GM18870 (cell line): ENCODE data around the gene MYO1A.

Experiments used
- ATAC-seq: cut with Tn5 transposase; IDR thresholded peaks from one replicate; pipeline ENCODE4 v1.9.1; 2021; ENCODE audit warnings: moderate library complexity; ENCODE audit not compliant: unreplicated experiment

The MYO1A gene

GRCh38 chr12:57049890-57050289, at the start of gene MYO1A:
Gene MYO1A (minus strand): TSS chr12:57050129. CDS start chr12:57048323, 1,806 bp downstream.
- no peak for ATAC-seq

DNA sequence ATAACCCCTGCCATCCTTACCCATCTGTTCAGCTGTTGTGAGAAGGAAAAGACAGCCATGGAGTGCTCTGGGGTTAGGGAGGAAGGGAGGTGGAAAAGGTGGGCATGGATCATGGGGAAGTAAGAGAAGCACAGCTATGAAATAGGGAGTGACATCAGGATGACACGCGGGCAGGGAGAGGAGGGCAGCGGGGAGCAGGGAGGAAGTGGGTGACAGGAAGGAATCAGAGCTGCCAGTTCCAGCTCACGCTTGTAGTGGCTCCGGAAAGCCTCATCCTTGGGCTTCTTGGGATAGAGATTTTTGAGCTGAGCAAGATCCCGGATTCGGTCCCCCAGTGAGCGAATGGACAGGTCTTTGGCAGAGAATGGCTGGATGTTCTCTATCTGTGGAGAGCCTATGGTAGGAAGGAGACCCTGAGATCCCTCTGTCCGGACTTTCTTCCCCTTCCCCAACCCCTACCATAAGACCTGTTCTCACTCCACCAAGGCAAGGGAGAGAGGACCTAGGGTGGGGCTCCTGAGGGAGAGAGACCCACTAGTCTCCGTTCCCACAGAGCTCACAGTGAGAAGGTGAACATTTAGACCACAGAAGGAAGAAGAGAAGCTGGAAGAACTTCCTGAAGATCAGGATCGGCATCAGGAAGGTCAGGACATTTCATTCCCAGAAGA, 49.3 kb upstream of the MYO1A start:
- no peak for ATAC-seq

GRCh38 chr12:57098546-57098945, 48.6 kb upstream of the MYO1A start:
- no peak for ATAC-seq

DNA sequence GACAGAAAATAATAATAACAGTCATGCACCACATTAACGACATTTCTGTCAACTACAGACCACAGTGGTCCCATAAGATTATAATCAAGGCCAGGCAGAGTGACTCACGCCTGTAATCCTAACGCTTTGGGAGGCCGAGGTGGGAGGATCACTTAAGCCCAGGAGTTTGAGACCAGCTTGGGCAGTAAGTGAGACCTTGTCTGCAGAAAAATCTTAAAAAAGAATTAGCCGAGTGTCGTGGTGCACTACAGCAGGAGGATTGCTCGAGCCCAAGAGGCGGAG, 47.6 kb upstream of the MYO1A start:
- no peak for ATAC-seq

DNA sequence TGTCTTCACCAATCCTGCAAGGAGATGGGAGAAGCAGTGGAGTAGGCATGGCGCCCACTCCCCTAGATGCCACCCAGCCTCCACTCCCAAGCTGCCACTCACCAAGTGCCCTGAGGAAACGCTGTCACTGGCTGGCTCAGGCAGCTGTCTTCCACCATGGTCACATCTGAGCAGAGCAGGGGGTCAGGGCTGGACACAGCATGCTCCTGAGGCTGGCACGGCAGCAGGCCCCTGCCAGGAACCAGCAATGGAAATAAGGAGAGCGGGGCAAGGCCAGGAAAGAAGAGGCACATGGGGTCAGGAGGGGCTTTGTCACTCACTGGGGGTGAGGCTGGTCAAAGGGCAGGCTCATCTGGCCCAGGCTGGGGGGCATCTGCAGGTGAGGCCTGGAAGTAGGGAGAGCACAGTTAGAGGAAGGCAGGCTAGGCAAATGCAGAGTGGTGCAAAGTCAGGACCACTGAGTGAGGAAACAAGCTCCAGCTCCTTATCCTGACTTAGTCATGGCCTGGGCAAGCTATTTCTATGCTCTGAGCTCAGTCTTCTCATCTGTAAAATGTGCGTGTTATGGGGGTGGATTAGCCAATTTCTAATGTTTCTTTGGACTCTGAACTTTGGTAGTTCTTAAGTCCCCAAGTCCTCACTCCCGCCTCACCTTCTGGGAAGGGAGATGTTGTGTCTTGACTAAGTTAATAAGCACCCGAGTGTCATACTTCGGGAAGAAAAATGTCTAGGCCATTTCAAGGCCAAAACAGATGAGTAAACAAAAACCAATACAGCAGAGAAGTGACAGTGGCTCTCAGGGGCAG, 47.0 kb upstream of the MYO1A start:
- ATAC-seq = no peak

- no peak for ATAC-seq
Observed at GRCh38 chr12:57096099-57096572, 46.2 kb upstream of the MYO1A start.

DNA sequence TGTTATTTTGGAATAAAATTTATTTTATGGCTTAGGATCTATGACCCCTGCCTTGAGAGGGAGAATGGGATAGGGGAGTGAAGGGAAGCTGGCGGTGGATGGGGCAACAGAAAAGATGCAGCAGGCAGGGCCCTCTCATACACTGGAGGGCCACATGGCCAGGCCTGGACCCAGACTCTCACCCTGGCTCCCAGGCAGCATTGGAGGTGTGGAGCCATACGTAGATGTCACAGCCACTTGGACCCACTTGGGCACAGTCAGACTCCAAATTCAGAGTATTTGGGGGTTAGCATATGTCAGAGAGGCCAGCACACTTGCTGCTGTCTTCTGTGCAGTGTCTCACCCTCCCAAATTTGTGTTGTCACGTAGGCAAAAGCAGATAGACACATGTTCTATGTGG, 45.5 kb upstream of the MYO1A start:
- no peak for ATAC-seq

DNA sequence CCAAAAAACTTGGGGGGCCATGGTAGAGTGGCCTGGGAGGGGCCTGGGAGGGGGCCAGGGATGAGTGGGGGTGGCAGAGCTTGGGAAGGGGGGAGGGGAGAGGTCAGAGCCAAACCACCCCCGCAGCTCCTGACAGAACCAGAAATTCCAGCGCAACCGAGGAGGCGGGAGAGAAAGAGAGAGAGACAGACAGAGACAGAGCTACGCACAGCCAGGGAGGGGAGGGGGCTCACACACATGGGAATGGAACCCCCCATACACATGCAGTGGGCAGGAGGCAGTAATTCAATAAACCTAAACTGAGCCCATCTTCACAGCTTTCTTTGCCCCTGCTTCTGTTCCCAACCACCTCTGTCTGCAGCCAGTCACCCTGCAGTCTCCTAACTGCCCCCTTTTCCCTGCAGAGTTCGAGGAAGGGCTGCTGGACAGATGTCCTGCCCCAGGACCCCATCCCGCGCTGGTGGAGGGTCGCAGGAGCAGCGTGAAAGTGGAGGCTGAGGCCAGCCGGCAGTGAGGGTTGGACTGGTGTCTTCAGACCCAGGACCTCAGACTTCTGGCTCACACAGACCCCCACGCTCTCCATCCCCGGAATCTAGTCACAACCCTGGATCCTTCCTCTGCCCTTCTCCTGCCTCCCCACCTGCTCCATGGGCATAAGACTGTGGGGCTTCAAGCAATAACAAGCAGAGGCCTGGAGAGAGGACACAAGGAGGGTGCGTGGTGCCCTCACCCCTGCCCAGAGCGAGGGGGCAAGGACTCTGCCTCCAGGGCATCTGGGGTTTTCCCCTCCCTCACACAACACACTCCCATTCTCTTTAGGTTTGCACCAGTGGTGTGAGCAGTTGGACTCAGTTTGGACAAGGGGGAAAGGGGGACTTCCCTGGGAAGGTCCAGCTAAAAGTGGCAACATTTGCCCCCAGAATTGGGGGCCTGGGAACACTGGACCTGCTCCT, 44.6 kb upstream of the MYO1A start:
- ATAC-seq = no peak

DNA sequence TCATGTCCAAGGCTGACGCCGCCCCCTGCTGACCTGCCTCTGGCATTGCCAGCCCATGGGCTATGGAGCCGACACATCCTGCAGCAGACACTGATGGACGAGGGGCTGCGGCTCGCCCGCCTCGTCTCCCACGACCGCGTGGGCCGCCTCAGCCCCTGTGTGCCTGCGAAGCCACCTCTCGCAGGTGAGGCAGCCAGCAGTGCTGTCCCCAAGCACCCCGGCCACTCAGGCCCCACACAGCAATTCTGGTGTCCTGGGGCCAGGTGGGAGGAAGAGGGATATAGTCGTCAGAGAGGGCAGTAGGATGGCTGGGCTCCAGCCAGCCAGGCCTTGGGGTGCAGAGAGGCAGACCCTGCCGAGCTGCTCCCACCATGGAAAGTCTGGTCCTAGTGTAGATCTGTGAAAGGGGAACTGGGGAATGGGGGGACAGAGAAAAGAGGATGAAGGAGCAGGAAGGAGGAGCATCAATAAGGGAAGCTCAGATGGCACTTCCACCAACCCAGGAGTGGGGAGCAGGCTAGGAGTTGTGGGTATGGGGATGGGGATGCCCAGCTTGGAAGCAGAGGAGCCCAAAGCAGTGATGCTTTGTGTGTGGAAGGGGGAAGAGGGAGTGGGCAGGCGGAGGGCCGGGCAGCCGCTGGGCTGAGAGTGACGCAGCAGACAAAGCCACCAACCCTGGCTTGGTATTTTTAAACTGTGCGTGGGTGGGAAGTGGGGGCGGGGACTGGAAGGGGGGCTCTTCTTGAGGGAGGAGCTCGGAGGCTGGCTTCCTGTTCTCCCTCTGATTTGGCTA, 43.7 kb upstream of the MYO1A start:
- no peak for ATAC-seq

DNA sequence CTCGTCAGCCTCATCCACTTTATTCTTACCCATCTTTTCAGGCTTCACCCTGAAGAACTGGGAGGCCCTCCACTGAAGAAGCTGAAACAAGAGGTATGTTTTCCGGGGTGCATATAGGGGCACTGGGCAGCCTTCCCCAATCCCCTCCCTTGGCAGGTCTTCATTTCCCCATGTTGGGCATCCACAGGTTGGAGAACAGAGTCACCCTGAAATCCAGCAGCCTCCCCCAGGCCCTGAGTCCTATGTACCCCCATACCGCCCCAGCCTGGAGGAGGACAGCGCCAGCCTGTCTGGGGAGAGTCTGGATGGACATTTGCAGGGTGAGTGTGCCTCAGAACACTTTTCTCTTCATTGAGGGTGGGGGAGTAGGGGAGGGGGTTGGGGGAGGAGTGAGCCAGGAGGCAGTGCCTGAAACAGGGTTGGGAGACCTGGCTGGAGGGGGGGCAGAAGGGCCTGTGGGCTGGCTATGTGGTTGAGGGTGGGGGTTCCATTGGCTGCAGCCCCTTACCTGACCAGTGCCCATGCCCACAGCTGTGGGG, 43.0 kb upstream of the MYO1A start:
- no peak for ATAC-seq

GRCh38 chr12:57092529-57092862, 42.6 kb upstream of the MYO1A start:
- no peak for ATAC-seq

GRCh38 chr12:57091638-57092528, 42.0 kb upstream of the MYO1A start:
- no peak for ATAC-seq

GRCh38 chr12:57090924-57091637, 41.2 kb upstream of the MYO1A start:
- ATAC-seq = no peak

- no peak for ATAC-seq
Observed at GRCh38 chr12:57090490-57090889, 40.6 kb upstream of the MYO1A start.

DNA sequence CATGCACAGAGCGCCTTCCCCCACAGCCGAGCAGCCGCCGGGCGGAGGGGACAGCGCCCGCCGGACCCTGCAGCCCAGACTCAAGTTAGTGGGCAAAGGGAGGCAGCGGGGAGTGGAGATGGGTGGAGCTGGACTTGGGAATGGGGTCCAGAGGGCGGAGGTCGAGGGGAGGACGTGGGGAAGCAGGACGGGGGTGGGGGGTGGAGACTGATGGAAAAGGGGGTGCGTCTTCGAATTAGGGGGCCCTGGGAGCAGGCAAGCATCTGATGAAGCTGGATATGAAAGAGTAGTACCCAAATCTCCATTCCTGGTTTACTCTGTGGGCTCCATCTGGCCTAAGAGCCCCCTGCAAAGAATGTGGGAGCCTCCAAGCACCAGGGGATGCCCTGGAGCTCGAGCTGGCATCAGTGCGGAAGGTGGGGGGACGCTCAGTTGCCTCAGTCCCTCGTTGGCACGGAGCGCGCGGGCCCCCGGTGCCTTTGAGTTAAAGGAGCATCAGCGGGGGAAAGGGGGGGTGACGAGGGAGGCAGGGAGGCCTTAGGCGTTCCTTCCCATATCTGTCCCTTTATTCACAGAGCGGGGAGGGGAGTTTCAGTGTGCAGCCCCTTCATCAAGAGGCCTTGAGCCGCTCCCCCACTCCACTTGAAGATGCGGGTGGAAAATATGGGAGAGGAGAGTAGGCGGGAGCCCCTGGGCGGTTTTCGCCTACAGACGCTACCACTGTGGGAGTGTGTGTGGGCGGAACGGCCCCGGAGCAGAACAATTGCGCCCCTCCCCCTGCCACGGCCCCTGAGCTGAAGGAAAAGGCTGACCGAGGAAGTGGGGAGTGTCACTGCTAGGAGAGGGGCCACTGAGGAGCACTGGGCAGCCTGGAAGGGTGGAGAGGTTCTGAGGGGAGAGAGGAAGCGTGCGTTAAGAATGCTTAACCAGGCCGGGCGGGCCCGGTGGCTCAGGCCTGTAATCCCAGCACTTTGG, 39.6 kb upstream of the MYO1A start:
- ATAC-seq = no peak

GRCh38 chr12:57088354-57089270, 38.7 kb upstream of the MYO1A start, which contains the start of gene NAB2:
Gene NAB2 (plus strand): TSS chr12:57089114. CDS start chr12:57089272, 158 bp downstream.
- peak; percentile 31 for ATAC-seq
